ENCODE data around the gene CDC42EP1.

The CDC42EP1 gene

GRCh38 chr22:37617431-37617830 is 57.2 kb downstream of the CDC42EP1 start:
- peak overlapping the region; percentile 92 for H3K27ac ChIP-seq (ENCODE audit: low read depth, low read length, poor library complexity, severe bottlenecking)
- no peak overlapping the region for H3K4me3 ChIP-seq (ENCODE audit: low read depth, low read length, poor library complexity, severe bottlenecking)
- no peaks in the 10 kb centered on the region for H4K20me1 ChIP-seq (ENCODE audit: insufficient read depth, low read length)
- no peaks in the 10 kb centered on the region for H3K27me3 ChIP-seq (ENCODE audit: insufficient read depth, low read length)
- TF ChIP-seq, protein P1, sequence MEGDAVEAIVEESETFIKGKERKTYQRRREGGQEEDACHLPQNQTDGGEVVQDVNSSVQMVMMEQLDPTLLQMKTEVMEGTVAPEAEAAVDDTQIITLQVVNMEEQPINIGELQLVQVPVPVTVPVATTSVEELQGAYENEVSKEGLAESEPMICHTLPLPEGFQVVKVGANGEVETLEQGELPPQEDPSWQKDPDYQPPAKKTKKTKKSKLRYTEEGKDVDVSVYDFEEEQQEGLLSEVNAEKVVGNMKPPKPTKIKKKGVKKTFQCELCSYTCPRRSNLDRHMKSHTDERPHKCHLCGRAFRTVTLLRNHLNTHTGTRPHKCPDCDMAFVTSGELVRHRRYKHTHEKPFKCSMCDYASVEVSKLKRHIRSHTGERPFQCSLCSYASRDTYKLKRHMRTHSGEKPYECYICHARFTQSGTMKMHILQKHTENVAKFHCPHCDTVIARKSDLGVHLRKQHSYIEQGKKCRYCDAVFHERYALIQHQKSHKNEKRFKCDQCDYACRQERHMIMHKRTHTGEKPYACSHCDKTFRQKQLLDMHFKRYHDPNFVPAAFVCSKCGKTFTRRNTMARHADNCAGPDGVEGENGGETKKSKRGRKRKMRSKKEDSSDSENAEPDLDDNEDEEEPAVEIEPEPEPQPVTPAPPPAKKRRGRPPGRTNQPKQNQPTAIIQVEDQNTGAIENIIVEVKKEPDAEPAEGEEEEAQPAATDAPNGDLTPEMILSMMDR (IDR thresholded peaks at IDR 0.05; ENCODE audit: low read length) = no peak
- TF ChIP-seq EZH2 (IDR thresholded peaks at IDR 0.05; ENCODE audit: borderline replicate concordance, low read length) = no peak
- H3K9me2 ChIP-seq (ENCODE audit: low read depth, low read length) = no peaks in the 10 kb centered on the region
- H3F3A ChIP-seq (ENCODE audit: insufficient read depth, low read length) = no peaks in the 10 kb centered on the region
- H3K9me3 ChIP-seq (ENCODE audit: low read length) = no peaks in the 10 kb centered on the region
- H3K4me1 ChIP-seq (ENCODE audit: insufficient read depth, low read length, severe bottlenecking) = peaks cover 14% of the 10 kb centered on the region
- H3K9ac ChIP-seq (ENCODE audit: low read length) = no peak overlapping the region
- no peaks in the 10 kb centered on the region for H3K79me2 ChIP-seq (ENCODE audit: insufficient read depth, low read length)
- H3K4me2 ChIP-seq (ENCODE audit: low read length) = no peak overlapping the region
- peaks cover 55% of the 10 kb centered on the region for H3K36me3 ChIP-seq (ENCODE audit: insufficient read depth, low read length)
- H2AFZ ChIP-seq (ENCODE audit: low read length) = no peak overlapping the region

DNA sequence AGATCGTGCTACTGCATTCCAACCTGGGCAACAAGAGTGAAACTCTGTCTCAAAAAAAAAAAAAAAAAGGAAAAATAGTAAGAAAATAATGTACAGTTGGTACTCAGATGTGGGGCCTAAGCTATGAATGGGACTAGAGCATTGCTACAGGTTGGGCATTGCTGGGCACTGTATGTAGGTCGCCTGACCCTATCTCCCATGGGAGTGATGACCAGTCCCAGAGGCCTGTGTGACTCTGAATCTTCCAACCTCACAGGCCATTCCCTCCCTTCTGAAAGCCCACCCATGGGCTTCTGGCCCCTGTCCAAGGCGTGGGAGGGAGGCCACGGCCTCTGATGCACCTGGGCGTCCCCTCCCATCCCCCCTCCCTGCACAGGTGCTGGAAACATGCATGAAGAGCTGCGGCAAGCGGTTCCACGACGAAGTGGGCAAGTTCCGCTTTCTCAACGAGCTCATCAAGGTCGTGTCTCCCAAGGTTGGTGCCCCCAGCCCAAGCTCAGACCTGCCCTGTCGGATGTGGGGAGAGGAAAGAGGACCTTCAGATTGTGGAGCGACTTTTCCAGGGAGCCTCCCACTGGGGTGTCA is 57.9 kb downstream of the CDC42EP1 start:
- Histone ChIP-seq H3K79me2 (ENCODE audit: insufficient read depth, low read length) (no peaks in the 10 kb centered on the region), H3K27ac (ENCODE audit: low read depth, low read length, poor library complexity, severe bottlenecking) (peak overlapping the region; percentile 92), H3K4me1 (ENCODE audit: insufficient read depth, low read length, severe bottlenecking) (peaks cover 14% of the 10 kb centered on the region), H3F3A (ENCODE audit: insufficient read depth, low read length) (no peaks in the 10 kb centered on the region), H3K4me2 (ENCODE audit: low read length) (peak overlapping the region; percentile 48), H3K4me3 (ENCODE audit: low read depth, low read length, poor library complexity, severe bottlenecking) (peak overlapping the region; percentile 27), H3K36me3 (ENCODE audit: insufficient read depth, low read length) (peaks cover 60% of the 10 kb centered on the region), H3K9ac (ENCODE audit: low read length) (peak overlapping the region; percentile 62), H3K9me2 (ENCODE audit: low read depth, low read length) (no peaks in the 10 kb centered on the region), H2AFZ (ENCODE audit: low read length) (no peak overlapping the region), H3K9me3 (ENCODE audit: low read length) (no peaks in the 10 kb centered on the region), H4K20me1 (ENCODE audit: insufficient read depth, low read length) (no peaks in the 10 kb centered on the region), H3K27me3 (ENCODE audit: insufficient read depth, low read length) (no peaks in the 10 kb centered on the region)
- TF ChIP-seq EZH2 (IDR thresholded peaks at IDR 0.05; ENCODE audit: borderline replicate concordance, low read length) = no peak
- TF ChIP-seq, protein P1 (IDR thresholded peaks at IDR 0.05; ENCODE audit: low read length) = no peak

DNA sequence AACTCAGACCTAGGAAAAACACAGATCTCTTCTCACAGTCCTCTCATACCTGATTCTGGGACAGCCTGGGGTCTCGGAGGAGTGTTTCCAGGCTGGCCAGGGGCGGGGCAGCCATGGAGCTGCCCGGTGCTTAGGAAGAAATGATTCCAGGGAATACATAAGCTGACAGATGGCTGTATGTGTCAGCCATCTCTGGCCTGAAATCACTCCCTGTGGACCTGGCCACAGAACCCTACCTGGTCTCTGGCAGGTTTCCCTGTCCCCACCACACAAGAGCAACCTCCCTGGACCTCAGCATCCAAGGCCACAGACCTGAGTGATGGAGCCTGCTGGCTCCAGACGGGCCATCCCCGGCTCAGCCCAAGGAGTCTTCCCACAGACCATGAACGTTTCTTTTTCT is 58.4 kb downstream of the CDC42EP1 start:
- no peak for TF ChIP-seq EZH2 (IDR thresholded peaks at IDR 0.05; ENCODE audit: borderline replicate concordance, low read length)
- TF ChIP-seq, protein P1 (IDR thresholded peaks at IDR 0.05; ENCODE audit: low read length) = no peak
- Histone ChIP-seq H2AFZ (ENCODE audit: low read length) (no peak overlapping the region), H3K9me3 (ENCODE audit: low read length) (no peaks in the 10 kb centered on the region)

More for the DNA sequence above, 58.4 kb downstream of the CDC42EP1 start:
- Histone ChIP-seq H3K9me2 (ENCODE audit: low read depth, low read length) (no peaks in the 10 kb centered on the region), H3K4me1 (ENCODE audit: insufficient read depth, low read length, severe bottlenecking) (peaks cover 15% of the 10 kb centered on the region), H4K20me1 (ENCODE audit: insufficient read depth, low read length) (no peaks in the 10 kb centered on the region), H3K27ac (ENCODE audit: low read depth, low read length, poor library complexity, severe bottlenecking) (peak overlapping the region; percentile 92), H3K36me3 (ENCODE audit: insufficient read depth, low read length) (peaks cover 61% of the 10 kb centered on the region), H3K79me2 (ENCODE audit: insufficient read depth, low read length) (no peaks in the 10 kb centered on the region), H3K4me3 (ENCODE audit: low read depth, low read length, poor library complexity, severe bottlenecking) (peak overlapping the region; percentile 27), H3K9ac (ENCODE audit: low read length) (peak overlapping the region; percentile 62), H3K4me2 (ENCODE audit: low read length) (peak overlapping the region; percentile 48), H3K27me3 (ENCODE audit: insufficient read depth, low read length) (no peaks in the 10 kb centered on the region), H3F3A (ENCODE audit: insufficient read depth, low read length) (no peaks in the 10 kb centered on the region)
